AML-193 (cell line): ENCODE measurements around the gene JARID2.
A peak's percentile ranks its signal among the peaks of the same experiment; 100 is the strongest.
"Not testable (repeated sequence)": the region's sequence is repeated elsewhere in the genome, so short reads cannot be mapped to it uniquely, and the experiment has no call there.

Experiments used
- DNase-seq, 2 experiments: peaks; one replicate each; lab custom pipeline; 2025; lab: John Stamatoyannopoulos, UW

JARID2 gene

GRCh38 chr6:15289456-15289855, 43.6 kb downstream of the JARID2 start:
- DNase-seq: not testable (repeated sequence)

- DNase-seq: no peak
These were observed 44.3 kb downstream of the JARID2 start for GRCh38 chr6:15290067-15290680.

GRCh38 chr6:15290962-15291704, 45.3 kb downstream of the JARID2 start:
- no peak for DNase-seq

- no peak for DNase-seq
These were observed 46.9 kb downstream of the JARID2 start for GRCh38 chr6:15292721-15293302.

DNA sequence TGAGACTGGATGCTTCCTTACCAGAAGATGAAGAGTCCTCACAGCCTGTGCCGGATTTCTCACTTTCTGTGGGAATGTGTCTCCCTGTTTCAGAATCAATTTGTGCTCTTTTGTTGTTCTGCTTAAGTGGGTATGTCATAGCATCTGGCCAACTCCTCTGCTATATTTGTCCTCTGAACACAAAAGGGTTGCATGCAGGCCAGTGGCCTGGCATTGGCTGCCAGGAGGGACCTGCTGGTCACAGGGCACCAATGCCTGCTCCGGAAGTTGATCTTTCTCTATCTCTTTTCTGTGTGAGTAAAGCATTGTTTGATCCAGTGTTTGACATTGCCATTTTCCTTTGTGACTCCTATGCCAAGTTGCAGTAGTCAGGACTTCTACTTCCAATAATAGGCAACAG, 47.8 kb downstream of the JARID2 start:
- no peak for DNase-seq

DNA sequence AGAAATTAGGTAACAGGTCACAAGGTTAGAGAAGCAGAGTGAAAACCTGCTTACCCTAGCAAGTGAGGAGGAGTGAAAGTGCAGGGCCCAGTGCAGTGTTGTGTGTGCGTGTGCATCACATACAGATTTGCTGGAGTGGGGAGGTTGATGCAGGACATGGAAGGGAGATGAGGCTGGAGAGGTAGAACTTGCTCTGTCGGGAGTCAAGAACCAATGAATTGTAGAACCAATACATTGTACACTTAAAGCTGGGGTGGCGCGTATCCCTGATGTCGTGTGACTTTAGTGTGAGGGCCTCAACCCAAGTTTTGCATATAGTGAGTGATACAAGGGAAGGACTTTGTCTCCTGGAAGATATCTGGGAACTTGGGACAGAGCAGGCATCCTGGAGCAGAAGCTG, 48.6 kb downstream of the JARID2 start:
- DNase-seq: no peak

- no peak for DNase-seq
These were observed 50.4 kb downstream of the JARID2 start for GRCh38 chr6:15296249-15296648.

DNA sequence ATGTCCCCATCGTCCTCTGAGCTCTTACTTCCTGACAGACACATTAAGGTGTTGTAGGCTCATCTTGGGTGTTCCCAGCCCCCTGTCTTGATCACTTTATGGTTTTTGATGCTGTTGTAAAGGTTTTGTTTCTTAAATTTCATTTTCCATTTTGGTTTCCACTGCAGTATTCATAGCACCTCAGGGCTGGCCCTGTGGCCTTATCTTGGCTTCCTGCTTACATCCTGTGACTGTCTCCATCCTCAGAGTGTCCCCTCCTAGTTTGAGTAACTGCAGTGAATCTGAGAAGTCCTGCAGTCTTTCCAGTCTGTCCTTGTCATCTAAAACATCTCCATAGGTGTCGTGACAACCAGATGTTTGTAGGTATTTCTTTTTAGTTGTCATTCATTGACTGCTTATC, 50.9 kb downstream of the JARID2 start:
- DNase-seq: peak in 1 of 2 experiments; percentile 13

DNA sequence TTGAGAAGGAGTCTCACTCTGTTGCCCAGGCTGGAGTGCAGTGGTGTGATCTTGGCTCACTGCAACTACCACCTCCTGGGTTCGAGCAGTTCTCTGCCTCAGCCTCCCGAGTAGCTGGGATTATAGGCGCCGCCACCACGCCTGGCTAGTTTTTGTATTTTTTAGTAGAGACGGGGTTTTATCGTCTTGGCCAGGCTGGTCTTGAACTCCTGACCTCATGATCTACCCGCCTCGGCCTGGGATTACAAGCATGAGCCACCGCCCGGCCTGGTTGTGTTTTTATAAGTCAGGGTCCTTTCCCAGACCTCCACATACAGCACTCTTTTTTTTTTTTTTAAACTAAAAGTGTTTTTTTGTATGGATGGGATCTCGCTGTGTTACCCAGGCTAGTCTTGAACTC, 51.3 kb downstream of the JARID2 start:
- DNase-seq: not testable (repeated sequence)

GRCh38 chr6:15297895-15298590, 52.2 kb downstream of the JARID2 start:
- peak; percentile 82 to 84 for DNase-seq

DNA sequence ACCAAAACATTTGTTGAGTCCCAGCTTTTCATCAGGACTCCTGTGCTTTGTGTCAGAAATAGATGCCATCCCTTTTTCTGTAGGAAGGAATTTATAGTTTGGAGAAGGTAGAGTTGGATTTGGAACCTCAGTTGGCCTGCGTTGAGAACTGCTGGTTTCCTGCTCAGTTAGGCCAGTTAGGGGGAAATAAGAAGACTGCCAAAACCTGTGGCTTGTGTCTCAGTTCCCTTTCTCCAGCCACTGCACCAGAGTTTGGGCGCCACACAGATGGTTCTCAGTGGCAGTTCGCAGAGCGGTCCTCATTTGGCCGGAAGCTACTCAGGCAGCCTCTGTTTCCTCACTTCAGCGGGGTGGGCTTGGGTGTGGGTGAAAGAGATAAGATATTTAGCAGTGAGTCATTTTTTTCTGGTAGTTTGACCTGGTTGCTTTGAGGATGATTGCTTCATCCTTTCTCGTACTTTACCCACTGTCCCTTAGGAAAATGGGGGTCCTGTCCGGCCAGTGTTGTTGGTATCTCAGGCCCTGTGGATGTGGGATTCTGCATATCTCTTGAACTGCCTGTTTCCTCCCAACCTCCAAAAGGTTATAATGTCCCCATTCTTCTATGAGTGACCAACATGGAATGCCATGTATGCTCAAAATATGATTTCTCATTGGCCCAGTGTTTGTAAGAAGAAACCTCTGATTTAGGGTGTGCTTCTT, 53.7 kb downstream of the JARID2 start:
- peak; percentile 98 for DNase-seq

DNA sequence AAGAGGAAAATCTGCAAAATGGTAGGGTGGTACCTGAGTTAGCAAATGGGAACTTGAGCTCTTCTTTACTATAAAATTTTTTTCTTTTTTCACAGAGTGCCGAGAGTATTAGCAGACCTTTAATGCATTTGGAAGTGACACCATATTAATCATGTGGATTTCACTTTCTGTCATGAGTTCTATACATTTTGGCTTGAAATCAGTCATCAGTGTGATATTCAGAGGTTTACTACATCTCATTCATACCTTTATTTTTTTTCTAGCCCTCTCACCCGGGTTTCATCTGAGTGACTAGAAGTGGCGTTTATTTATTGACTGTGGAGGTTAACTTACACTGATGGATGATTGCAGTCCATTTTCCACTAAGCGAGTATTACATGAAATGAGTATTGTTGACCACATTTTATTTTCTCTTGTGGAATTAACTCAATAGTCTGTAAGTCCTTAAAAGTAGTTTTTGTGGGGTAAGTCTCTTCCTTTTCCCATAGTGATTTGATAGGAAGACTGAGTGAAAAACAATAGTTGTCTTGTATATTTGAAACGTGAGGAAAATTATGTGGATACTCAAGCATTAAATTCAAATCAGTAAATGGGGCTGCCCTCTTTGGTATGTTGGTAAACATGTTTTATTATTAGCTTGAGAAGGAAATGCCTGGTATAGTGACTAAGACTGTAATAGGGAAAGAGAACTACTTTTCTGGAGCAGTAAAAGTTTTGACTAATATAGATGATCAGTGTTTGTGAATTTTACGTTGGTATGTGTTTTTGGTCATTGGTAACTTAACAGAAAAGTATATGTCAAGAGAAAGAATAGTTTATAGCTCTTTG, 55.5 kb downstream of the JARID2 start:
- no peak for DNase-seq

GRCh38 chr6:15303162-15303919, 57.5 kb downstream of the JARID2 start:
- DNase-seq: no peak

DNA sequence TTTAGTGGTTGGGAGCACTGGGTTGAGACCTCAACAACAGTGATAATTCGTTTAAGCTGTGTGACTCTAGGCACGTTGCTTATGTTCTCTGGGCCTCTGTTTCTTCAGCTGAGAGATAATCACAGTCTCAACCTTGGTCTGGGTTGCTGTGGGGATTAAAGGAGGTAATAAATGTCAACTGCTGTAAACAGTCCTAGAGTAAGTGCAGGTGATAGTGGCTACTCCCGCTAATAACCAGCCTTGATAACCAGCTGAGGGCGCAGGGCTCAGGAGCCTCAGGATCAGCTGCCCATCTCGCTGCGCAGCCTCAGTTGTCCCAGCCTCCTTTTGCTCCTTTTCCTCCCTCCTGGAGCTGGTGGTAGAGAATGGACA, 58.0 kb downstream of the JARID2 start:
- DNase-seq: no peak

DNA sequence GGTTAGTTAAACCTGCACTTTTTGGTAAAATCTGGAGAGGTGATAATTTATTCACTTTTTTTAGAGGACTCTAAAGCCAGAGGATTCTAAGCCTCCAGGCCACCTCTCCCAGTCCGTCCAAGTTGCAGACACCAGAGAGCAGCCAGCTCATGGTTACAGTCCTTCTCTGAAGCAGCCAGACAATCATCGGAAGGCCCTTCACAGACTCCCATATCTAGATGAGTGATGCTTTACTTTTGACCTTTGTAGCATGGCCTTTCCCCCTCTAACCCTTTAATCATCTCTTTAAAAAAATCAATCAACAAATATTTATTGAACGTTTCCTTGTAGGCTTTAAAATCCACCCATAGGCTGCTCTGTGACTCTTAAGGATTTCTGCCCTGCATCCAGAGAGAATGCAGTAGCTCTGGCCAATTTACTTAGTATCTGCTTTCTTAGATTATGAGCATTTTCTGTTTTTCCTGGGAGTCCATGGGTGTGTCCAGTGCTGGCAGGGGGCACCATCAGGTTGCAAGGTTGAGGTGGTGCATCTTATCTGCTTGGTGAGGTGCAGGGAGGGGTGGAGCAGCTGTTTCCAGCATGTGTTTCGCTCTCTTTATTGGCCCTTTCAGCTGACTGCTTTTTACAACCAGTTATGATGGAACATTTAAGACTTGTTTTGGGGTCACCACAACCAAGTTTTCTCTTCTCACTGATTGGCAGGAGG, 58.6 kb downstream of the JARID2 start:
- no peak for DNase-seq

DNA sequence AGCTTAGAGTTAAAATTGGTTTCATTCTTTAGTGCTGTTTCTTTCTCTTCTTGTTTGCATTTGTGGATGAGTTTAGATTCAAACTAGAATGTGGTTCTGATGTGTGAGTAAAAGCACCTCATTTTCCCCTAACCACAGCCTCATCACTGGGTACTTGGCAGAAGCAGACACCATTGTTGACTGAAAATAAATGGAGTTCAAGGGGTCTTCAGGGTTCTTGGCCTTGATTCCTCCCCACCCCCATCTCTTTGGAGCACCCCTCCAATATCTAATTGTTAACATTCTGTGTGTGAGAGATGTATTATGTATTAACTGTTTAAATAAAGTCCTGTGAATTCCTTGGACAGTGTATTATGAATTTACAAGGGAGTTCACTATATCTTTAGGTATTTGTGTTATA, 59.6 kb downstream of the JARID2 start:
- DNase-seq: no peak

GRCh38 chr6:15305909-15306308, 60.0 kb downstream of the JARID2 start:
- no peak for DNase-seq

DNA sequence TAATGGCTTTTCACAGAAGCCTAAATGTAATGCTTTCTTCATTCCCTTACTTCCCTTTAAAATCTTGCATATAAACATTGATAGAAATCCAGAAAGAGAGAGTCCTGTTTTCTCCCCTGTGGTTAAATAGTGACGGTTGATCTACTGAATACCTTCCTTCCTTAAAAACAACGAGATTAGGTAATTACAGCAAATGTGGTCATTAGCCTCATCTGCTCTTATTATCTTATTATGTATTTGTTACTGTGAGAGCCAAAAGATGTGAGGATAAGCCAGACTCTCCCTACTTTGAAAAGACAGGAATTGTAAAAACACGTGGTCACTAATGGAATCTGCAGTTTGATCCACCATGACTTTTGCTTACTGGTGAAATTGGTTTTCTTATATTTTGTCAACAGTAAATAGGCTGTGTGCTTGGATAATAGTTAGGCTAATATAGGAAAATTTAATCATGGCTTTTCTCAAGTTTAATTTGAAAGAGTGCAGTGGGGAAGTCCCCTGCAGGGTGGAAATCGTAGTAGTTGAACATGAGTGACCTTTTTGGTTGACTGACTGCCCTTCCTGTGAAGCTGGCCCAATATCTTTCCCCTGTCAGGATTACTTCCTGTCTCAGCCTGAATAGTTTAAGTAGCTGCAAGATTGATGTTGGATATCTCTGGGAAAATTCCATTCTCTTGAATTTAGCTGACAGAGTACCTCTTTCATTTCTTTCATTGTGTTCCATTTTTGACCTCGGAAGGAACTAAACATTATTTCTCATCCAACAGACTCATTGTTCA, 62.8 kb downstream of the JARID2 start:
- DNase-seq: peak; percentile 95

DNA sequence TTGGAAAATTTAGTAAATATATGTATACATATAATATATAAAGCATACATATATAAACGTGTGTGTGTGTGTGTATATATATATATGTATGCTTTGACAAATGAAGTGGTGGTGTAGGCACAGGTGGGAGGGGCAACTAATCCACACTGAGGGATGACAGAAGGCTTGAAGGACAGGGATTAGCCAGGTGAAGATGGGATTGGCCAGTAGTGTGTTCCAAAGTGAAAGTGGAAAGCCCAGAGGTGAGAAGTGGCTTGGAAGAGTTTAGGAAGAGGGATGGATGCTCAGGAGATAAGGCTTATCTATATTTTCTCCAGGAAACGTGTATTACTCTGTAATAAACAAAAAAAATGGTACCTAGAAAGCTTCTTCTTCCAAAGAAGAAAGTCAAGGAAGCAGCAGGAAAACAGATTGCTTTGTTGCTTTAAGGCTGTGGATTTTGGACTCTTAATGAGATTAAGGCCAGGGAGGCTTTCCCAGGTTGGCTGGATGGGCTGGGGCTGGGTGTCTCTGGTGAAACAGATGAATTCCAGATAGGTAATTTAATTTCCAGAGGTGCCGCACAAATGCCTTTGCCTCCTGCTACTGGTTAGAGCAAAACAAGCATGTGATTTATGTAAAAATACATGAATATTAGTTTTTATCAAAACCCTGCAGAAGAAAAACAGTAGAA, 63.9 kb downstream of the JARID2 start:
- no peak for DNase-seq
